Adipocyte (in vitro differentiated cells): ENCODE data around the gene CRB3.
A peak's percentile ranks its signal among the peaks of the same experiment; 100 is the strongest.

ENCODE experiments used
- DNase-seq: peaks from one replicate; pipeline ENCODE4 v3.0.0-alpha.2; 2015; ENCODE audit warnings: low read depth
- H3K27me3 ChIP-seq: replicated peaks from 2 replicates; pipeline ENCODE4 v1.7.0; 2013; ENCODE audit warnings: mild to moderate bottlenecking, low read length, moderate library complexity; ENCODE audit not compliant: control insufficient read depth, insufficient read depth
- H3K36me3 ChIP-seq: 2 replicates; pipeline ENCODE4 v1.7.0; 2013; ENCODE audit warnings: low read length, mild to moderate bottlenecking, moderate library complexity; ENCODE audit not compliant: control insufficient read depth, insufficient read depth, severe bottlenecking
- H3K4me1 ChIP-seq: 2 replicates; pipeline ENCODE4 v1.7.0; 2013; ENCODE audit warnings: mild to moderate bottlenecking, low read length, moderate library complexity; ENCODE audit not compliant: control insufficient read depth, insufficient read depth
- H3K4me3 ChIP-seq: 2 replicates; pipeline ENCODE4 v1.7.0; 2013; ENCODE audit warnings: mild to moderate bottlenecking, low read length, moderate library complexity
- H3K9ac ChIP-seq: 2 replicates; pipeline ENCODE4 v1.7.0; 2013; ENCODE audit warnings: mild to moderate bottlenecking, low read length, moderate library complexity
- H3K9me3 ChIP-seq: 2 replicates; pipeline ENCODE4 v1.7.0; 2013; ENCODE audit warnings: mild to moderate bottlenecking, low read length, moderate library complexity; ENCODE audit not compliant: control insufficient read depth

The CRB3 gene

GRCh38 chr19:6458695-6459261 lies 5.3 kb upstream of the CRB3 start:
- Histone ChIP-seq H3K9ac (peak overlapping the region; percentile 68), H3K4me1 (peaks cover 8% of the 10 kb centered on the region), H3K36me3 (peaks cover 12% of the 10 kb centered on the region), H3K4me3 (peak overlapping the region; percentile 86), H3K27me3 (peaks cover 7% of the 10 kb centered on the region), H3K9me3 (peaks cover 6% of the 10 kb centered on the region)
- no peak for DNase-seq

GRCh38 chr19:6459262-6460098 lies 4.6 kb upstream of the CRB3 start, which contains the start of gene SLC25A23:
SLC25A23 (minus strand) TSS chr19:6459792; CDS start chr19:6459628, 164 bp downstream.
- H3K4me3 ChIP-seq: peak within 1 kb of the TSS; percentile 86
- peaks cover 8% of the 10 kb centered on the region for H3K27me3 ChIP-seq
- H3K9me3 ChIP-seq: no peaks in the 10 kb centered on the region
- peaks cover 8% of the 10 kb centered on the region for H3K4me1 ChIP-seq
- peak; percentile 79 for DNase-seq
- peak within 1 kb of the TSS; percentile 68 for H3K9ac ChIP-seq
- peaks cover 11% of the 10 kb centered on the region for H3K36me3 ChIP-seq

DNA sequence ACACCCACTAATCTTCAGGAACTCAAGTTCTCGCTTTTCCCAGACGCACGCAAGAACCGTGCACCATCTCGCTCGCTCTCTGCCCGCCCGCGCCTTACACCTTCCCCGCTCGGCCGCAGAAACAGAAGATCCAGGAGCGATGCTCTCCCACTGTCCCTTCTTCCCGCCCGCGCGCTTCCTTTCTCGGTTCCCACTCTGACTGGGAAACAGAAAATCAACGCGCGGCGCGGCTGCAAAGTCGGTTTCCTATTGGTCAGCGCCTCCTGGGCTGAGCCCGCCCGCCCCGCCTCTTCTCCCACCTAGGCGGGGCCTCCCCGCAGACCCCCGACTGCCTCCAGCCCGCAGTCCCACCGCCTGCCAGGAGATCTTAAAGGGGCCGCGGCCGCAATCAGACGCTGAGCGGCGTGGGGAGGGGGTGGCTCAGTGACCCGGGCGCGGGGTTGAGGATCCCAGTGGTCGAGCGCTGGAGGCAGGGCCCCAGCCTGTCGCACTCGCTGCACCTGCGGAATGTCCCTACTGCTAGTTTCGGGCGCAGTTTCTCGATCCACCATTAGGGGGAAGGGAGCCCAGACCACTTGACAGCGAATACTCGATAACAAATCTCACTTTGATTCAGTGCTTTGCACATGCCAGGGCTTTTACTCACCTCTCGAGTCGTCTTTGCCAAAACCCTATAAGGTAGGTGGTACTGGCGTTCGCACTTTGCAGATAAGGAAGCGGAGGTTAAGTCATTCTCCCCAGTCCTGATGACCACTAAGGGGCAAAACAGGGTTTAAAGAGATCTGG lies 3.8 kb upstream of the CRB3 start:
- DNase-seq: peak; percentile 99
- peaks cover 8% of the 10 kb centered on the region for H3K4me1 ChIP-seq
- H3K27me3 ChIP-seq: peaks cover 16% of the 10 kb centered on the region
- H3K36me3 ChIP-seq: peaks cover 3% of the 10 kb centered on the region
- H3K9ac ChIP-seq: peak overlapping the region; percentile 68
- H3K9me3 ChIP-seq: no peaks in the 10 kb centered on the region
- H3K4me3 ChIP-seq: peak overlapping the region; percentile 86

DNA sequence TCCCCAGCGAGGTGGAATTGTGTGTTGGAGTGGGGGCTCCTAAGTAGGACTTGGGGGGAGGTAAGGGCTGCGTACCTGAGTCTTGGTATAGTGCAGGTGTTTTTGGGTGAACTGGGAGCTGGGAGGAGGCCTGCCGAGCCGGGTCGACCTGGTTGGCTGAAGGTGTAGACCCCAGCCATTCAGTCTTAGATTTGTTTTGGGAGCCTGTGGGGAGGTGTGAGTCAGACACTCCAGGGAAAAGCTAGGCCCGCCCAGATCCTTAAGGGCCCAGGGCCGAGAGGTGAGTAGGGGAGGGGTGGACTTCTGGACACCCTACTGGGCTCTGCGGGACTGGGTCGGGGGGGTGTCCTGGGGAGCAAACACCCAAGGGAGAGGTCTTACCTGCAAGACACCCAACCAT lies 935 bp downstream of the CRB3 start:
- Histone ChIP-seq H3K36me3 (no peaks in the 10 kb centered on the region), H3K27me3 (peaks cover 33% of the 10 kb centered on the region), H3K4me1 (peaks cover 5% of the 10 kb centered on the region), H3K9ac (no peak overlapping the region), H3K9me3 (no peaks in the 10 kb centered on the region), H3K4me3 (no peak overlapping the region)
- no peak for DNase-seq

DNA sequence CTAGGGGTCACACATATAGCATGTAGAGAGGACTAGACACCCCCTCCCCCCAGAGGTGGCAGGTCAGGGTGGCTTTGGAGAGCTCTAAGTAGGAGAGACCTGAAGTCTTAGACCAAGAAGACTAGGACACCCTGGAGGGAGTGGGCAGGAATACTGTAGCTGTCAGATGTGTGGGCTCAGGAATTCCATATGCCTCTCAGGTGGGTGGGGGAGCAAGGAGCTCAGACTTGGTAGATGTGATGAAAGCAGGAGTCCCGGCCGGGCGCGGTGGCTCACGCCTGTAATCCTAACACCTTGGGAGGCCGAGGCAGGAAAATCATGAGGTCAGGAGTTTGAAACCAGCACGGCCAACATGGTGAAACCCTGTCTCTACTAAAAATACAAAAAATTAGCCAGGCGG lies 1.6 kb downstream of the CRB3 start:
- Histone ChIP-seq H3K36me3 (no peaks in the 10 kb centered on the region), H3K4me3 (no peak overlapping the region), H3K4me1 (peaks cover under 1% of the 10 kb centered on the region), H3K9ac (no peak overlapping the region), H3K9me3 (no peaks in the 10 kb centered on the region), H3K27me3 (peaks cover 33% of the 10 kb centered on the region)
- DNase-seq: no peak

DNA sequence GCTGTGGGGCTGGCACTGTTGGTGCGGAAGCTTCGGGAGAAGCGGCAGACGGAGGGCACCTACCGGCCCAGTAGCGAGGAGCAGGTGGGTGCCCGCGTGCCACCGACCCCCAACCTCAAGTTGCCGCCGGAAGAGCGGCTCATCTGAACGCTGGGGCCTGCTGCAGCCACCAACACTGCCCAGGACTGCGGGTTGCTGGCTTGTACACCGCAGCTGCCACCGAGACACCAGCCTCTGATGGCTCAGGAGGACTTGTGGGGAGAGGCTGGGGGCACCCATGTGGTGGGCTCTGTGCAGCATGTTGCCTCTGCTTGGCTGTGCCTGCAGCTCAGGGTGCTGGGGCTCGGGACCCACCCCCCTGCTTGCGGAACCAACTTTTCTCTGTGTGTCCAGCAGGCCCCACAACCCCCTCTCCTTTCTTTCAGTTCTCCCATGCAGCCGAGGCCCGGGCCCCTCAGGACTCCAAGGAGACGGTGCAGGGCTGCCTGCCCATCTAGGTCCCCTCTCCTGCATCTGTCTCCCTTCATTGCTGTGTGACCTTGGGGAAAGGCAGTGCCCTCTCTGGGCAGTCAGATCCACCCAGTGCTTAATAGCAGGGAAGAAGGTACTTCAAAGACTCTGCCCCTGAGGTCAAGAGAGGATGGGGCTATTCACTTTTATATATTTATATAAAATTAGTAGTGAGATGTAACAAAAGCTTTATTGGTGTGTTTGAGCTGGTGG lies 2.6 kb downstream of the CRB3 start:
- Histone ChIP-seq H3K9me3 (no peaks in the 10 kb centered on the region), H3K36me3 (no peaks in the 10 kb centered on the region), H3K4me3 (no peak overlapping the region), H3K4me1 (no peaks in the 10 kb centered on the region), H3K9ac (no peak overlapping the region), H3K27me3 (peaks cover 33% of the 10 kb centered on the region)
- DNase-seq: no peak

- Histone ChIP-seq H3K27me3 (peaks cover 28% of the 10 kb centered on the region), H3K36me3 (no peaks in the 10 kb centered on the region), H3K4me1 (no peaks in the 10 kb centered on the region), H3K9me3 (no peaks in the 10 kb centered on the region), H3K4me3 (no peak overlapping the region), H3K9ac (no peak overlapping the region)
- no peak for DNase-seq
Measured at GRCh38 chr19:6467384-6467783, 3.3 kb downstream of the CRB3 start.

DNA sequence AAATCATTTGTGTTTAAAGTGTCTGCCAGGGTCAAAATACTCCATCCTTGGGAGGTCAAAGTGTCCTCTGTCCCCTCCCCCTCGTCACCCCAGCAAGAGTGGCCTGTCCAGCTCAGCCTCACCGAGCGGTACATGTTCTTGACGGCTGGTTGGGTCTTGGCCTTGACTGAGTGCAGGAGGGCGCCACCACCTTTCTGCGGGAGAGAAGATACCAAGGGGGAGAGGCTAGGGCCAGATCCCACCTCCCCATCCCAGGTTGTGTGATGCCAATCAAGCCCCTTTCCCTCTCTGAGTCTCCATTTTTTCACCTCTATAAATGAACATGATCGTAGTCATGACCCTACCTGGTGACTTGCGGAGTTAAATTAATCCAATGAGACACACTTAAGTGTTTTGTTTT lies 6.1 kb downstream of the CRB3 start:
- Histone ChIP-seq H3K4me3 (no peak overlapping the region), H3K27me3 (peaks cover 20% of the 10 kb centered on the region), H3K9me3 (no peaks in the 10 kb centered on the region), H3K4me1 (no peaks in the 10 kb centered on the region), H3K9ac (no peak overlapping the region), H3K36me3 (no peaks in the 10 kb centered on the region)
- DNase-seq: no peak

- peaks cover 23% of the 10 kb centered on the region for H3K27me3 ChIP-seq
Measured at GRCh38 chr19:6471076-6471475, 7.0 kb downstream of the CRB3 start.

GRCh38 chr19:6472713-6473112 lies 8.6 kb downstream of the CRB3 start:
- H3K9ac ChIP-seq: no peak overlapping the region
- peaks cover 29% of the 10 kb centered on the region for H3K27me3 ChIP-seq
- no peak for DNase-seq
- no peaks in the 10 kb centered on the region for H3K4me1 ChIP-seq
- H3K36me3 ChIP-seq: no peaks in the 10 kb centered on the region
- no peaks in the 10 kb centered on the region for H3K9me3 ChIP-seq
- no peak overlapping the region for H3K4me3 ChIP-seq

More at GRCh38 chr19:6471076-6471475, 7.0 kb downstream of the CRB3 start:
- Histone ChIP-seq H3K36me3 (no peaks in the 10 kb centered on the region), H3K9ac (no peak overlapping the region), H3K9me3 (no peaks in the 10 kb centered on the region), H3K4me1 (no peaks in the 10 kb centered on the region), H3K4me3 (no peak overlapping the region)
- no peak for DNase-seq
